Adrenal gland (tissue), 5 donors: ENCODE measurements around the gene BTBD19.

ENCODE experiments used
- CTCF ChIP-seq, 6 experiments: fragments of 450-650 bp in 4 of 6; fragments of 200-600 bp in 2 of 6; sonication (generic) in 1 of 6; IDR thresholded peaks; 1 replicate in 5 of 6; 2 replicates in 1 of 6; pipeline versions ENCODE4 v1.5.1 to v1.8.0; 2016 to 2021; ENCODE audit warnings: antibody characterized with exemption in 6 of 6, mild to moderate bottlenecking in 2 of 6, moderate library complexity in 1 of 6
- POLR2A ChIP-seq, 2 donors: fragments of 450-650 bp; IDR thresholded peaks; one replicate each; pipeline ENCODE4 v1.6.1; 2017; ENCODE audit warnings: antibody characterized with exemption in 2 of 2, mild to moderate bottlenecking in 2 of 2, moderate library complexity in 1 of 2
- donor health status: DM: no; HTN: no; CAD: no.

- TF ChIP-seq CTCF (IDR thresholded peaks at IDR 0.05): no peak
- no peak for TF ChIP-seq POLR2A (IDR thresholded peaks at IDR 0.05)
These were observed 2.2 kb upstream of the BTBD19 start for GRCh38 chr1:44806025-44806703.
